Fibroblast of lung (primary cell): ENCODE measurements around the gene TMEM30B.

Experiments
- EZH2 ChIP-seq: IDR thresholded peaks from 2 replicates; pipeline ENCODE4 v1.5.1; 2012; ENCODE audit warnings: low read length, control low read depth, mild to moderate bottlenecking; ENCODE audit errors: missing control alignments
- TF ChIP-seq, protein P1 (sequence below), 2 donors: IDR thresholded peaks in 1 of 2; conservative IDR thresholded peaks in 1 of 2; 1 replicate in 1 of 2; 2 replicates in 1 of 2; pipeline ENCODE4 v1.5.1; 2011 to 2012; ENCODE audit warnings: low read length in 2 of 2, control low read depth in 1 of 2, inconsistent platforms in 1 of 2, low read depth in 1 of 2, mild to moderate bottlenecking in 1 of 2

DNA sequence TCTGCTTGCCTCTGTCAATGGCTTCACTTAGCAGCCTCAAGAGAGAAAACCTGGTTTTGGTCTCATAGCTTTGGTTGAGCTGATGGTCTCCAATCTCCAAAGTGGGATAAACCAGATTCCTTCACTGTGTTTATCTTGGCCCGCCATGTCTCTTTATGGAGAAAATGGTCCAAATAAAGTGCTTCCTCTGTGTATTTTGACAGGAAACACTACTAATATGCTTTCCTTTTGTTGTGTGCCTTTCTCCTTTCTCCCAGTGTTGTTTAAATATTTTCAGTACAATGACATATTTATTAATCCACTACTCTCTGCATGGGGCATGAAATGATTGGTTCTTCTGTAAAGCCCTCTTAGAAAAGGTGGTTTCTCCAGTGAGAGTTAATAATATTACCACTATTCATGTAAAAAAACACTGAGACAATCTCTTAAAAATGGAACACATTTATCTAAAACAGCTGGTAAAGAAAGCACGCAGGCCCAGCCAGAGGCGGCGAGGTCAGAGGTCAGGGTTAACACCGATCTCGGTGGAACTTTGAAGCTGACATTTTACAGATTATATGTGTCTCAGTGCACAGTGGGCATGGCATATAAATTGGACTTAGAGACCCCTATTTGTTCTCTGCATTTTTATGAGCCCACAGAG lies 24.2 kb downstream of the TMEM30B start:
- TF ChIP-seq, protein P1, sequence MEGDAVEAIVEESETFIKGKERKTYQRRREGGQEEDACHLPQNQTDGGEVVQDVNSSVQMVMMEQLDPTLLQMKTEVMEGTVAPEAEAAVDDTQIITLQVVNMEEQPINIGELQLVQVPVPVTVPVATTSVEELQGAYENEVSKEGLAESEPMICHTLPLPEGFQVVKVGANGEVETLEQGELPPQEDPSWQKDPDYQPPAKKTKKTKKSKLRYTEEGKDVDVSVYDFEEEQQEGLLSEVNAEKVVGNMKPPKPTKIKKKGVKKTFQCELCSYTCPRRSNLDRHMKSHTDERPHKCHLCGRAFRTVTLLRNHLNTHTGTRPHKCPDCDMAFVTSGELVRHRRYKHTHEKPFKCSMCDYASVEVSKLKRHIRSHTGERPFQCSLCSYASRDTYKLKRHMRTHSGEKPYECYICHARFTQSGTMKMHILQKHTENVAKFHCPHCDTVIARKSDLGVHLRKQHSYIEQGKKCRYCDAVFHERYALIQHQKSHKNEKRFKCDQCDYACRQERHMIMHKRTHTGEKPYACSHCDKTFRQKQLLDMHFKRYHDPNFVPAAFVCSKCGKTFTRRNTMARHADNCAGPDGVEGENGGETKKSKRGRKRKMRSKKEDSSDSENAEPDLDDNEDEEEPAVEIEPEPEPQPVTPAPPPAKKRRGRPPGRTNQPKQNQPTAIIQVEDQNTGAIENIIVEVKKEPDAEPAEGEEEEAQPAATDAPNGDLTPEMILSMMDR (conservative IDR thresholded peaks at IDR 0.05 in 1 of 2, IDR thresholded peaks at IDR 0.05 in 1 of 2; ENCODE audit: low read depth in 1 of 2, low read length in 2 of 2) = no peak
- no peak for TF ChIP-seq EZH2
